Hematopoietic multipotent progenitor cell treated with erythropoietin and hydrocortisone succinate and interleukin-3 and kit ligand, for 17 days (in vitro differentiated cells): ENCODE results near the gene MAPK8IP1.

Experiments used
- DNase-seq: peaks from one replicate; pipeline ENCODE4 v3.0.0-alpha.2; 2015; ENCODE audit warnings: low spot score

Gene MAPK8IP1

GRCh38 chr11:45860348-45860747 lies 25.1 kb upstream of the MAPK8IP1 start:
- DNase-seq = no peak

- DNase-seq = no peak
Observed at GRCh38 chr11:45860764-45861510, 24.5 kb upstream of the MAPK8IP1 start.

- no peak for DNase-seq
Observed at GRCh38 chr11:45864041-45864440, 21.4 kb upstream of the MAPK8IP1 start.

GRCh38 chr11:45869551-45869950 lies 15.9 kb upstream of the MAPK8IP1 start:
- DNase-seq = no peak

- DNase-seq = no peak
Observed at GRCh38 chr11:45870706-45871105, 14.7 kb upstream of the MAPK8IP1 start.

- DNase-seq = no peak
Observed at GRCh38 chr11:45871638-45872037, 13.8 kb upstream of the MAPK8IP1 start.

- DNase-seq = peak; percentile 45
Observed at GRCh38 chr11:45872651-45873356, 12.6 kb upstream of the MAPK8IP1 start.

- DNase-seq = no peak
Observed at GRCh38 chr11:45876401-45876800, 9.1 kb upstream of the MAPK8IP1 start.

GRCh38 chr11:45877221-45877620 lies 8.2 kb upstream of the MAPK8IP1 start:
- DNase-seq = no peak

GRCh38 chr11:45877845-45878244 lies 7.6 kb upstream of the MAPK8IP1 start:
- DNase-seq = no peak

- no peak for DNase-seq
Observed at GRCh38 chr11:45879803-45880686, 5.4 kb upstream of the MAPK8IP1 start.

GRCh38 chr11:45880772-45881570 lies 4.5 kb upstream of the MAPK8IP1 start:
- no peak for DNase-seq

GRCh38 chr11:45881708-45882368 lies 3.6 kb upstream of the MAPK8IP1 start:
- no peak for DNase-seq

- DNase-seq = no peak
Observed at GRCh38 chr11:45884596-45885185, 760 bp upstream of the MAPK8IP1 start.

GRCh38 chr11:45885921-45886721 lies 670 bp downstream of the MAPK8IP1 start:
- no peak for DNase-seq

GRCh38 chr11:45886816-45887520 lies 1.5 kb downstream of the MAPK8IP1 start:
- no peak for DNase-seq

GRCh38 chr11:45887587-45887986 lies 2.1 kb downstream of the MAPK8IP1 start:
- no peak for DNase-seq

GRCh38 chr11:45889555-45889954 lies 4.1 kb downstream of the MAPK8IP1 start:
- no peak for DNase-seq

GRCh38 chr11:45889966-45890365 lies 4.5 kb downstream of the MAPK8IP1 start:
- no peak for DNase-seq
